Lung (tissue), 12 donors: ENCODE measurements around the gene DSTN. TPM values are rescaled to one million over a fixed set of nuclear protein-coding genes. Genes with fewer than 3 reads are reported as not detected.

Experiments used
- ATAC-seq: fragments of 200-7000 bp; cut with Tn5 transposase; one replicate; pipeline ENCODE4 v1.9.1; 2020; ENCODE audit warnings: moderate number of reproducible peaks; ENCODE audit not compliant: insufficient read depth, low FRiP score
- DNase-seq, 3 donors: peaks; one replicate each; pipeline ENCODE4 v3.0.0-alpha.2; 2013 to 2017
- H3K27ac ChIP-seq, 2 donors: one replicate each; pipeline ENCODE4 v1.5.1; 2013; ENCODE audit warnings: mild to moderate bottlenecking in 2 of 2, moderate library complexity in 2 of 2, control low read depth in 1 of 2, inconsistent platforms in 1 of 2, low read depth in 1 of 2, low read length in 1 of 2
- H3K27me3 ChIP-seq, 3 donors: one replicate each; pipeline ENCODE4 v1.5.1; 2013; ENCODE audit warnings: low read length in 2 of 3; ENCODE audit not compliant: control insufficient read depth in 3 of 3, insufficient read depth in 3 of 3
- H3K36me3 ChIP-seq, 4 donors: one replicate each; pipeline ENCODE4 v1.5.1; 2013; ENCODE audit warnings: low read length in 4 of 4, mild to moderate bottlenecking in 1 of 4, moderate library complexity in 1 of 4; ENCODE audit not compliant: control insufficient read depth in 4 of 4, insufficient read depth in 4 of 4
- H3K4me1 ChIP-seq, 5 donors: one replicate each; pipeline ENCODE4 v1.5.1; 2013; ENCODE audit warnings: low read length in 5 of 5, mild to moderate bottlenecking in 2 of 5, moderate library complexity in 1 of 5; ENCODE audit not compliant: control insufficient read depth in 5 of 5, insufficient read depth in 5 of 5
- H3K4me3 ChIP-seq: one replicate; pipeline ENCODE4 v1.5.1; 2013; ENCODE audit warnings: mild to moderate bottlenecking, control low read depth, moderate library complexity
- H3K9ac ChIP-seq, 2 donors: one replicate each; pipeline ENCODE4 v1.5.1; 2013; ENCODE audit warnings: low read length in 2 of 2, control low read depth in 1 of 2; ENCODE audit not compliant: insufficient read depth in 1 of 2
- H3K9me3 ChIP-seq, 4 donors: one replicate each; pipeline ENCODE4 v1.5.1; 2013; ENCODE audit warnings: low read length in 3 of 4, mild to moderate bottlenecking in 1 of 4, moderate library complexity in 1 of 4; ENCODE audit not compliant: control insufficient read depth in 4 of 4, insufficient read depth in 3 of 4
- WGBS, 2 donors: extraction: QIAGEN DNeasy Blood & Tissue Kit; methylation state at CpG; one replicate each; pipeline ENCODE4 v1.1.7; 2013; 5-methylcytosine and 5-hydroxymethylcytosine counted together
- polyA plus RNA-seq, 2 donors: library from polyadenylated mRNA; stranded (reverse); fragments of 200-250 nt; gene quantifications; one replicate each; pipeline ENCODE4 v1.2.1, GENCODE V29; 2013
- total RNA-seq, 2 donors: library from RNA; depleted of rRNA in 1 of 2; stranded (reverse); fragments of >200 nt in 1 of 2; gene quantifications; one replicate each; pipeline ENCODE4 v1.2.1, GENCODE V29; 2014 to 2021
- TF ChIP-seq, protein P1 (sequence below): IDR thresholded peaks from 2 replicates; pipeline ENCODE4 v1.5.1; 2012; ENCODE audit warnings: mild to moderate bottlenecking; ENCODE audit errors: control extremely low read depth, extremely low read depth
- donor health status: control.
- donor health status: control.
- donor health status: Bipolar disorder and iron deficiency.
- donor health status: healthy.
- donor health status: DM: yes; HTN: yes; CAD: no.

The DSTN gene
- total and polyA plus RNA-seq, 4 donors, result 313 to 532 (median 380) TPM

DNA sequence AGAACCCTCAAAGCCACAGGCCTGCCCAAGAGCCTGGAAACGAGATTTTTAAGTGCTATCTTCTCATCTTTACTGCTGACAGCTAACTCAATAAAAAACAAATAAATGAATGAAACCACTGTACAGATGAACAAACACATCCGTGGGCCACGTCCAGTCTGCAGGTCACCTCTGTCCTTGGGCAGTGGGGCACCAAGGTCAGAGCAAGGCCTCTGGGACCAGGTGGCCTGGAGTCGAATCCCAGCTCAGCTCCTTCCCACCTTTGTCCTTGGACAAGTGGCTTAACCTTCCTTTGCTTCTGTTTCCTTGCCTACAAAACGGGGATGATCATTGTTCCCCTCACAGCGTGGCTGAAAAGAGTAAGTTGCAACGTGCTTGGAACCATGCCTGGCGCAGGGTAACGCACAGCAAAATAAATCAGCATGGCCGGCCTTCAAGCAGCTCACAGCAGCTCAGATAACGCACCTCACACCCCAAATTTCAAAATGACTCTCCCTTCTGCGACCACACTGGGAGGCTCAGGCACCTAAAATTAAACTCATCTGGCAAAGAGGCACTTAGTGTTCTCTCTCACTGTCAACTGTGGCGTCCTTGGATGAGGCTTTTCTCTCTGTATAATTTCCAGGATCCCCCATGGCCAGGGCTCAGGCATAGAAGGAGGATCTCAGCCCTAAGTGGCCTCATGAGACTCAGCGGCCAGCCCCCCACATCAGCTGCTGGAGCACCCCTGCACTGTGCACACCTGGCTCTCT is 76.5 kb downstream of the DSTN start:
- Histone ChIP-seq H3K9me3 (no peaks in the 10 kb centered on the region), H3K27ac (no peak overlapping the region), H3K27me3 (no peaks in the 10 kb centered on the region), H3K4me1 (peaks cover 4 to 42% (median 19%) of the 10 kb centered on the region in 5 donors), H3K4me3 (no peak overlapping the region), H3K36me3 (peaks cover 0 to 22% (median 13%) of the 10 kb centered on the region in 4 donors), H3K9ac (no peak overlapping the region)
- DNase-seq (peak in 2 of 3 donors; percentile 46 to 61), ATAC-seq (no peak)
- 72% methylated on average over 14 of the region's 14 CpGs for WGBS, 2 donors
- TF ChIP-seq, protein P1, sequence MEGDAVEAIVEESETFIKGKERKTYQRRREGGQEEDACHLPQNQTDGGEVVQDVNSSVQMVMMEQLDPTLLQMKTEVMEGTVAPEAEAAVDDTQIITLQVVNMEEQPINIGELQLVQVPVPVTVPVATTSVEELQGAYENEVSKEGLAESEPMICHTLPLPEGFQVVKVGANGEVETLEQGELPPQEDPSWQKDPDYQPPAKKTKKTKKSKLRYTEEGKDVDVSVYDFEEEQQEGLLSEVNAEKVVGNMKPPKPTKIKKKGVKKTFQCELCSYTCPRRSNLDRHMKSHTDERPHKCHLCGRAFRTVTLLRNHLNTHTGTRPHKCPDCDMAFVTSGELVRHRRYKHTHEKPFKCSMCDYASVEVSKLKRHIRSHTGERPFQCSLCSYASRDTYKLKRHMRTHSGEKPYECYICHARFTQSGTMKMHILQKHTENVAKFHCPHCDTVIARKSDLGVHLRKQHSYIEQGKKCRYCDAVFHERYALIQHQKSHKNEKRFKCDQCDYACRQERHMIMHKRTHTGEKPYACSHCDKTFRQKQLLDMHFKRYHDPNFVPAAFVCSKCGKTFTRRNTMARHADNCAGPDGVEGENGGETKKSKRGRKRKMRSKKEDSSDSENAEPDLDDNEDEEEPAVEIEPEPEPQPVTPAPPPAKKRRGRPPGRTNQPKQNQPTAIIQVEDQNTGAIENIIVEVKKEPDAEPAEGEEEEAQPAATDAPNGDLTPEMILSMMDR, result no peak

DNA sequence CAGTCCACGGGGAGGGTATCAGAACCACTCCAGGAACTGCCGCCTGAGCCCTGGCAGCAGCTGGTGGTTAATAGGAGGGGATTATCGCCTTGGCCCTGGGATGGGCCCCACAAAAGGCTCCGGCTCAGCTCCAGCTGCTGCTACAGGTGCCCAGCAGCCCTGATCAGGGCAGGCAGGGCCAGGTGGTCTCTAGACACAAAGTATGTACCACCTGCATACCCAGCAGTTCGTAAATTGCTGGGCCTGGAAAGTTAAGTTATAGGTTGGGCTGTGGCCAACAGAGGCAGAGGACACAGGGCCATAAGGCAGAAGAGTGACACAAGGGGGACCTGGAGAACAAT is 77.1 kb downstream of the DSTN start:
- no peak for ATAC-seq
- Histone ChIP-seq H3K27me3 (no peaks in the 10 kb centered on the region), H3K27ac (no peak overlapping the region), H3K9ac (no peak overlapping the region), H3K36me3 (peaks cover 0 to 16% (median 10%) of the 10 kb centered on the region in 4 donors), H3K9me3 (no peaks in the 10 kb centered on the region), H3K4me1 (peaks cover 4 to 47% (median 22%) of the 10 kb centered on the region in 5 donors), H3K4me3 (no peak overlapping the region)
- 70 to 71% methylated on average over 5 of the region's 5 CpGs for WGBS, 2 donors
- TF ChIP-seq, protein P1, result no peak
- DNase-seq, result no peak

DNA sequence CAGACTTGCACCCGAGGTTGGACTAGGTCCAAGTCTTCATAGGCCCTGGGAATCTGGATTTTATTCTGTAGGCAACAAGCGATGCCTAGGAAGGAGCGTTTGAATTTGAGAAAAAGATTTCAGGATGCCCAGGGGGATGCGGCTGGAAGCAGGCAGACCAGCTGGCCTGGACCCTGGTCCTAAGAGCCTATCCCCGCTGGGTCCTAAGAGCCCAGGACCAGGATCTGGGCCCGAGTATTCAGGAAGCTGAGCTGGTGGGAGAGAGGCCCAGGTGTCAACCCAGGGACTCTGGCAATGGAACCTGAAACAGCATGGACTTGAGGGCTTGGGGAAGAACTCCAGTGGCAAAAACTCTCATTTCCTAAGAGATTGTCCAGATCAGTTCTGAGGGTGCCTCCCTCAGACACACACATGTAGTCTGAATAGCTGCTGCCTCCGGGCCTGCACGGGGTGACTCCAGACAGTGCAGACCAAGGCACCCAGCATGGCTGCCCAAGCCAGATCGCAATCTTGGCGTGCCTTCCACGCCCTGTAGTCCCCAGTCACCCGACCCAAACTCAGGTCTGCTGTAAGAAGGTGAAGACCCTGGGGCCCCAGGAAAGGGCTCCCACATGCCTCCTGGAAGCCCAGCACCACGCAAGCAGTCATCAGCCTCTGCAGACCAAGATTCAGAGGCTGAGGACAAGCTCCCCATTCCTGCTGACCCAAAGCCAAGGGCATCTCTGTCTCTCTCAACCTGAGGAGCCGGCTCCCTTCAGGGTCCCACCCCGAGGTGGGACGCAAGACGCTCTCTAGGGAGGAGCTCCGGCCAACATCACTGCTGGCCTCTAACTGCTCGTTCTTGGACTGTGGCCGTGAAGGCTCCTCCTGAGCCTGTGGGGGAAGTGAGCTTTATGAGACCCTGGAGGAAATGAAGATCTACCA is 77.8 kb downstream of the DSTN start:
- Histone ChIP-seq H3K36me3 (peaks cover 0 to 11% (median 7%) of the 10 kb centered on the region in 4 donors), H3K9ac (no peak overlapping the region), H3K4me1 (peaks cover 4 to 52% (median 25%) of the 10 kb centered on the region in 5 donors), H3K27ac (peak overlapping the region in 1 of 2 donors; percentile 29), H3K4me3 (no peak overlapping the region), H3K27me3 (no peaks in the 10 kb centered on the region), H3K9me3 (no peaks in the 10 kb centered on the region)
- TF ChIP-seq, protein P1, result no peak
- 83 to 88% methylated on average over 20 of the region's 20 CpGs for WGBS, 2 donors
- ATAC-seq (no peak), DNase-seq (no peak)
